Astrocyte of the cerebellum (primary cell): Measurements from ENCODE around the gene WSCD1.

Experiments
- DNase-seq: peaks from one replicate; pipeline ENCODE4 v3.0.0-alpha.2; 2011; ENCODE audit warnings: low read depth
- H3K4me3 ChIP-seq: 2 replicates; pipeline ENCODE4 v1.5.1; 2011; ENCODE audit warnings: mild to moderate bottlenecking, low read depth, low read length, moderate library complexity
- CTCF ChIP-seq: IDR thresholded peaks from 2 replicates; pipeline ENCODE4 v1.5.1; 2012; ENCODE audit warnings: low read length, low read depth, moderate library complexity, mild to moderate bottlenecking; ENCODE audit errors: missing control alignments
- in situ Hi-C: cut with HindIII; loops from 2 replicates; pipeline ENCODE4 v1.10.0; 2017; ENCODE audit warnings: low sequenced_read_pairs

Gene WSCD1

GRCh38 chr17:6094926-6095325 is 24.7 kb downstream of the WSCD1 start:
- no peak overlapping the region for H3K4me3 ChIP-seq
- in situ Hi-C loops = no loop called here
- no peak for TF ChIP-seq CTCF
- no peak for DNase-seq

GRCh38 chr17:6095501-6095900 is 25.3 kb downstream of the WSCD1 start:
- TF ChIP-seq CTCF = no peak
- no peak for DNase-seq
- in situ Hi-C loops = no loop called here
- no peak overlapping the region for H3K4me3 ChIP-seq

- no peak for DNase-seq
- no peak overlapping the region for H3K4me3 ChIP-seq
- in situ Hi-C loops = no loop called here
- TF ChIP-seq CTCF = no peak
These were observed 26.2 kb downstream of the WSCD1 start for GRCh38 chr17:6096201-6097004.

- no peak overlapping the region for H3K4me3 ChIP-seq
- DNase-seq = no peak
- in situ Hi-C loops = no loop called here
- TF ChIP-seq CTCF = no peak
These were observed 26.8 kb downstream of the WSCD1 start for GRCh38 chr17:6097005-6097279.

- H3K4me3 ChIP-seq = no peak overlapping the region
- no peak for DNase-seq
- in situ Hi-C loops = no loop called here
- no peak for TF ChIP-seq CTCF
These were observed 28.1 kb downstream of the WSCD1 start for GRCh38 chr17:6098050-6098822.

GRCh38 chr17:6098823-6099180 is 28.6 kb downstream of the WSCD1 start:
- no peak for DNase-seq
- in situ Hi-C loops = no loop called here
- no peak overlapping the region for H3K4me3 ChIP-seq
- no peak for TF ChIP-seq CTCF
